Measurements from ENCODE around the gene B4GALNT3.

DNA sequence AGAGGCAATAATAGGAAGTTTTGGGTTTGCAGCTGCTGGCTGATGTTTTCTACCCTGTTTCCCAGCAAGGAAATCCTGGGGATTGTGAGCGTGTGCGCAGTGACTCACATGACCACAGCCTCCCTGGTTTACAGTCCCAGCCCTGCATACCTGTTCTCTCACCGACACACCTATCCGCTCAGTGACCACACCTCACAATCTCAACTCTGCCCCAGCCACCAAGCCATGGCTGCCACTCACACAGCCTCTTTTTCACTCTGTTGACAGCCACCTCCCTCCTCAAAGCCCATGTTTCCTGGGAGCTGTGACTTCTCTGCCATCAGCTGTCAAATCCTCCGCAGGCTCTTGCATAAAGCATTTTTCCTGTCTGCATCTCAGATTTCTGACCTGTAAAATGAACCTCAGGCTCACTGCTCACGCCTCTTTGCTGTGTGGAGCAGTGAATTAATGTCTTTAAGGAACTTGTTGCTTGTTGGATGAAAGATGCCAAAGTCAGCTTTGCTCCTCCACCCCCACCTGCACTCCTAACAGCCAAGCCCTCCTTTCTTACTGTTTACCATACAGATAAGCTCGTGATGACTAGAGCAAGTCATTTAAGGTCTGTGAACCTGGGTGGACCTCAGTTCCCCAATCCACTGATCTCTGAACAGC lies 43.5 kb downstream of the B4GALNT3 start:
- TF ChIP-seq POLR2AphosphoS5 (IDR thresholded peaks at IDR 0.05; ENCODE audit: low read depth) (no peak), GABPA (IDR thresholded peaks at IDR 0.05; ENCODE audit: low read depth) (no peak)
- TF ChIP-seq, protein P1, sequence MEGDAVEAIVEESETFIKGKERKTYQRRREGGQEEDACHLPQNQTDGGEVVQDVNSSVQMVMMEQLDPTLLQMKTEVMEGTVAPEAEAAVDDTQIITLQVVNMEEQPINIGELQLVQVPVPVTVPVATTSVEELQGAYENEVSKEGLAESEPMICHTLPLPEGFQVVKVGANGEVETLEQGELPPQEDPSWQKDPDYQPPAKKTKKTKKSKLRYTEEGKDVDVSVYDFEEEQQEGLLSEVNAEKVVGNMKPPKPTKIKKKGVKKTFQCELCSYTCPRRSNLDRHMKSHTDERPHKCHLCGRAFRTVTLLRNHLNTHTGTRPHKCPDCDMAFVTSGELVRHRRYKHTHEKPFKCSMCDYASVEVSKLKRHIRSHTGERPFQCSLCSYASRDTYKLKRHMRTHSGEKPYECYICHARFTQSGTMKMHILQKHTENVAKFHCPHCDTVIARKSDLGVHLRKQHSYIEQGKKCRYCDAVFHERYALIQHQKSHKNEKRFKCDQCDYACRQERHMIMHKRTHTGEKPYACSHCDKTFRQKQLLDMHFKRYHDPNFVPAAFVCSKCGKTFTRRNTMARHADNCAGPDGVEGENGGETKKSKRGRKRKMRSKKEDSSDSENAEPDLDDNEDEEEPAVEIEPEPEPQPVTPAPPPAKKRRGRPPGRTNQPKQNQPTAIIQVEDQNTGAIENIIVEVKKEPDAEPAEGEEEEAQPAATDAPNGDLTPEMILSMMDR (IDR thresholded peaks at IDR 0.05; ENCODE audit: insufficient read depth, low read length), result no peak
- TF ChIP-seq, protein P2, sequence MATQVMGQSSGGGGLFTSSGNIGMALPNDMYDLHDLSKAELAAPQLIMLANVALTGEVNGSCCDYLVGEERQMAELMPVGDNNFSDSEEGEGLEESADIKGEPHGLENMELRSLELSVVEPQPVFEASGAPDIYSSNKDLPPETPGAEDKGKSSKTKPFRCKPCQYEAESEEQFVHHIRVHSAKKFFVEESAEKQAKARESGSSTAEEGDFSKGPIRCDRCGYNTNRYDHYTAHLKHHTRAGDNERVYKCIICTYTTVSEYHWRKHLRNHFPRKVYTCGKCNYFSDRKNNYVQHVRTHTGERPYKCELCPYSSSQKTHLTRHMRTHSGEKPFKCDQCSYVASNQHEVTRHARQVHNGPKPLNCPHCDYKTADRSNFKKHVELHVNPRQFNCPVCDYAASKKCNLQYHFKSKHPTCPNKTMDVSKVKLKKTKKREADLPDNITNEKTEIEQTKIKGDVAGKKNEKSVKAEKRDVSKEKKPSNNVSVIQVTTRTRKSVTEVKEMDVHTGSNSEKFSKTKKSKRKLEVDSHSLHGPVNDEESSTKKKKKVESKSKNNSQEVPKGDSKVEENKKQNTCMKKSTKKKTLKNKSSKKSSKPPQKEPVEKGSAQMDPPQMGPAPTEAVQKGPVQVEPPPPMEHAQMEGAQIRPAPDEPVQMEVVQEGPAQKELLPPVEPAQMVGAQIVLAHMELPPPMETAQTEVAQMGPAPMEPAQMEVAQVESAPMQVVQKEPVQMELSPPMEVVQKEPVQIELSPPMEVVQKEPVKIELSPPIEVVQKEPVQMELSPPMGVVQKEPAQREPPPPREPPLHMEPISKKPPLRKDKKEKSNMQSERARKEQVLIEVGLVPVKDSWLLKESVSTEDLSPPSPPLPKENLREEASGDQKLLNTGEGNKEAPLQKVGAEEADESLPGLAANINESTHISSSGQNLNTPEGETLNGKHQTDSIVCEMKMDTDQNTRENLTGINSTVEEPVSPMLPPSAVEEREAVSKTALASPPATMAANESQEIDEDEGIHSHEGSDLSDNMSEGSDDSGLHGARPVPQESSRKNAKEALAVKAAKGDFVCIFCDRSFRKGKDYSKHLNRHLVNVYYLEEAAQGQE (IDR thresholded peaks at IDR 0.05; ENCODE audit: insufficient replicate concordance, low read depth), result no peak
